Esophagus squamous epithelium (tissue), 4 donors: ENCODE measurements around the gene MB.

Experiments used
- POLR2A ChIP-seq, 4 donors: fragments of 450-650 bp; IDR thresholded peaks; one replicate each; pipeline ENCODE4 v1.6.1; 2017; ENCODE audit warnings: antibody characterized with exemption in 4 of 4, mild to moderate bottlenecking in 4 of 4, moderate library complexity in 3 of 4
- TF ChIP-seq, protein P1 (sequence below), 6 experiments: fragments of 450-650 bp in 4 of 6; fragments of 200-600 bp in 2 of 6; sonication (generic) in 2 of 6; IDR thresholded peaks; one replicate each; pipeline ENCODE4 v1.5.1; 2016 to 2019; ENCODE audit warnings: antibody characterized with exemption in 6 of 6, mild to moderate bottlenecking in 4 of 6, moderate library complexity in 4 of 6

DNA sequence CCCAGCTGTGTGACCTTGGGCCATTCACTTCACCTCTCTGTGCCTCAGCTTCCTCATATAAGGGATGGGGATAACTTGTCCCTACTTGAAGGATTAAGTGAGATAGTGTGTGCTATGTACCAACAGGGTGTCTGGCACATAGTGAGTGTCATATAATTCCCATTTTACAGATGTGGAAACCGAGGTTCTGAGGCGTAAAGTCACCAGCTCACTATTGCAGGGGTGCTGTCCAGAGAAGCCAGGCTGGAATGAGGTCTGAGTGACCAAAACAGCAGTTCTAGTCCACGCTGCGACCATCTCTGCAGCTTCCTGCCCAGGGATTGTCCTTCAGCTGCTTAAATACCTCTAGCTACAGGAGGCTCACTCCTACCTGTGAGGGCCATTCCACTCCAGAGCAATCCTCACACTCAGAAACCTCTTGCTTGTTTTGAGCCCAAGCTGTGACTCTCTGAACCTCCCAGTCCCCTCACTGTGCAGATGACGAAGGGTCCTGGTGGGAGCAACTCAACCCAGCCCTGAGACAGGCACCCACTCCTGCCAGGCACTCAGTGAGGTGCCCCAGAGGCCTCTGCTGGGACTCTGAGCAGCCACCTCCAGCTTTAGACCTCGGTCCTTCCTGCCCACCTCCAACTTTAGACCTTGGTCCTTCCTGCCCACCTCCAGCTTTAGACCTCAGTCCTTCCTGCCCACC lies 5.8 kb downstream of the MB start:
- TF ChIP-seq, protein P1, sequence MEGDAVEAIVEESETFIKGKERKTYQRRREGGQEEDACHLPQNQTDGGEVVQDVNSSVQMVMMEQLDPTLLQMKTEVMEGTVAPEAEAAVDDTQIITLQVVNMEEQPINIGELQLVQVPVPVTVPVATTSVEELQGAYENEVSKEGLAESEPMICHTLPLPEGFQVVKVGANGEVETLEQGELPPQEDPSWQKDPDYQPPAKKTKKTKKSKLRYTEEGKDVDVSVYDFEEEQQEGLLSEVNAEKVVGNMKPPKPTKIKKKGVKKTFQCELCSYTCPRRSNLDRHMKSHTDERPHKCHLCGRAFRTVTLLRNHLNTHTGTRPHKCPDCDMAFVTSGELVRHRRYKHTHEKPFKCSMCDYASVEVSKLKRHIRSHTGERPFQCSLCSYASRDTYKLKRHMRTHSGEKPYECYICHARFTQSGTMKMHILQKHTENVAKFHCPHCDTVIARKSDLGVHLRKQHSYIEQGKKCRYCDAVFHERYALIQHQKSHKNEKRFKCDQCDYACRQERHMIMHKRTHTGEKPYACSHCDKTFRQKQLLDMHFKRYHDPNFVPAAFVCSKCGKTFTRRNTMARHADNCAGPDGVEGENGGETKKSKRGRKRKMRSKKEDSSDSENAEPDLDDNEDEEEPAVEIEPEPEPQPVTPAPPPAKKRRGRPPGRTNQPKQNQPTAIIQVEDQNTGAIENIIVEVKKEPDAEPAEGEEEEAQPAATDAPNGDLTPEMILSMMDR (IDR thresholded peaks at IDR 0.05), result no peak
- no peak for TF ChIP-seq POLR2A (IDR thresholded peaks at IDR 0.05)
